Stimulated activated effector memory CD8-positive, alpha-beta T cell treated with anti-CD3 and anti-CD28 coated beads, Interleukin-12 subunit alpha, Interleukin-12 subunit beta, amount 100 ng/mL, for 72 hours (primary cell): ENCODE measurements around the gene LETMD1.
A peak's percentile ranks its signal among the peaks of the same experiment; 100 is the strongest.
"Not testable (repeated sequence)": the region's sequence is repeated elsewhere in the genome, so short reads cannot be mapped to it uniquely, and the experiment has no call there.

ENCODE experiments used
- ATAC-seq: fragments of 150-1000 bp; cut with Tn5 transposase; 2 replicates; pipeline ENCODE4 v1.10.0; 2021
- DNase-seq, 2 donors: peaks; one replicate each; pipeline ENCODE4 v3.0.0; 2021 to 2022; ENCODE audit warnings: low spot score in 2 of 2
- H3K27ac Mint-ChIP-seq: one replicate; pipeline ENCODE4 v1.8.0; 2022; ENCODE audit warnings: mild to moderate bottlenecking, mixed read lengths
- H3K36me3 Mint-ChIP-seq: one replicate; pipeline ENCODE4 v1.8.0; 2022; ENCODE audit warnings: mild to moderate bottlenecking, mixed read lengths
- H3K4me1 Mint-ChIP-seq: one replicate; pipeline ENCODE4 v1.8.0; 2022; ENCODE audit warnings: mixed read lengths
- H3K4me3 Mint-ChIP-seq: one replicate; pipeline ENCODE4 v1.8.0; 2022; ENCODE audit warnings: mild to moderate bottlenecking, mixed read lengths
- H3K9me3 Mint-ChIP-seq: one replicate; pipeline ENCODE4 v1.8.0; 2022; ENCODE audit warnings: mixed read lengths

LETMD1 gene

DNA sequence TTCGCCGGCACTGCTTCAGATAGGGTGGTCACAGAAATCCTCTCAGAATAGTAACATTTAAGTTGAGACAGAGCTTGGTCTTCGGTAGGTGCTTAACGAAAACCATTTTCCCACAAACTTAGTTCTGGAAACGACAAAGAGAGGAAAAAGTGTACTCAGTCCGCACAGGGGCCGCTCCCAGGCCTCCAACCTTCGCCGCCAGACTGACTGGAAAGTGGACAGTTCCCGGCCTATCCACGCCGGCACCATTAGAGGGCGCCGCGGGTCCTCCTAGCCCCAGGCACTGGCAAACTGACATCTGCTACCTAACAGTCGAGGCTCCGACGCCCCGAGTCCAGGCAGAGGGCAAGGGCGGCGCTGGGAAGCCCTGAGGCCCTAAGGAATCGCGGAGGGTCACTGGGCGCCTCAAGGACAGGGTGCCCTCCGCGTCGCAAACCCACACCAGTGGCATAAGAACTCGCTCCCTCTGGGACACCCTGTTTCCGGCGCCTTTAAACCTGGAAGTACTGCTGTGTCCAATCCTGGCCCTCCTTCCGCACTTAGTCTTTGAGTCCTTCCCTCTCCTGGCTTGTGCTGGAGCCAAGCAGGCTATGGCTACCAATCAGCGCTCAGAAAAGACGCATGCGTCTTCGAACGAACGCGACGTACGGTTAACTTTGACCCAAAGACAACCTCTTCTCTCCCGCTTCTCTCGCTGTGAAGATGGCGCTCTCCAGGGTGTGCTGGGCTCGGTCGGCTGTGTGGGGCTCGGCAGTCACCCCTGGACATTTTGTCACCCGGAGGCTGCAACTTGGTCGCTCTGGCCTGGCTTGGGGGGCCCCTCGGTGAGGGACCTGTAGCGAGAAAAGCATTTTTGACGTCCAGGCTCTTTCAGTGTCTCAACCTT, at the start of gene LETMD1:
TSS of gene LETMD1 (plus strand) at position 673 of the 886 bp plus-strand sequence. CDS start at position 703, 30 bp downstream.
- H3K9me3 Mint-ChIP-seq = no peaks in the 10 kb centered on the region
- peak within 1 kb of the TSS; percentile 90 for H3K4me3 Mint-ChIP-seq
- peak within 1 kb of the TSS; percentile 91 for H3K27ac Mint-ChIP-seq
- H3K4me1 Mint-ChIP-seq = peaks cover 24% of the 10 kb centered on the region
- H3K36me3 Mint-ChIP-seq = peaks cover 48% of the 10 kb centered on the region
- DNase-seq (peak; percentile 88 to 94), ATAC-seq (peak; percentile 98)

- H3K36me3 Mint-ChIP-seq = peaks cover 100% of the 10 kb centered on the region
- no peak for ATAC-seq
- no peak for DNase-seq
- no peaks in the 10 kb centered on the region for H3K9me3 Mint-ChIP-seq
- peaks cover 5% of the 10 kb centered on the region for H3K4me1 Mint-ChIP-seq
- no peak overlapping the region for H3K27ac Mint-ChIP-seq
- H3K4me3 Mint-ChIP-seq = no peak overlapping the region
Observed at GRCh38 chr12:50999093-50999492, 49.0 kb upstream of the LETMD1 start.

GRCh38 chr12:51000245-51000644, 47.9 kb upstream of the LETMD1 start:
- ATAC-seq = no peak

DNA sequence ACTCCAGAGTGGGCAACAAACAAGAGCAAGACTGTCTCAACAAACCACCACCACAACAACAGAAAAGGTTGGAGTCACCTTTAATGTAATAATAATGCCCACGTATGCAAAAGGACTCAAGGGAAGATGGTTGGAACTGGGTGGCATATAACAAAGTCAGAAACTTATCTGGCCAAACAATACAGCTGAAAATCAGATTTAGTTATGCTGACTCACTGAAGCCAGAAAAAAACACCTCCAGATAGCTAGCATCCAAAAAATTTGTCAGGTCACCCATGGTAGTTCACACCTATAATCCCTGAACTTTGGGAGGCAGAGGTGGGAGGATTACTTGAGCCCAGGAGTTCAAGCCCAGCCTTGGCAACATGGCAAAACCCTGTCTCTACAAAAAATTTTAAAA, 46.3 kb upstream of the LETMD1 start:
- Mint-ChIP-seq H3K4me3 (no peak overlapping the region), H3K27ac (no peak overlapping the region), H3K4me1 (peaks cover 5% of the 10 kb centered on the region), H3K9me3 (no peaks in the 10 kb centered on the region), H3K36me3 (peaks cover 100% of the 10 kb centered on the region)
- no peak for DNase-seq
- no peak for ATAC-seq

More at GRCh38 chr12:51000245-51000644, 47.9 kb upstream of the LETMD1 start:
- DNase-seq = no peak
- H3K36me3 Mint-ChIP-seq = peaks cover 100% of the 10 kb centered on the region
- H3K9me3 Mint-ChIP-seq = no peaks in the 10 kb centered on the region
- peaks cover 5% of the 10 kb centered on the region for H3K4me1 Mint-ChIP-seq
- no peak overlapping the region for H3K27ac Mint-ChIP-seq
- H3K4me3 Mint-ChIP-seq = no peak overlapping the region

- DNase-seq = no peak
- H3K9me3 Mint-ChIP-seq = no peaks in the 10 kb centered on the region
Observed at GRCh38 chr12:51004504-51004903, 43.6 kb upstream of the LETMD1 start.

DNA sequence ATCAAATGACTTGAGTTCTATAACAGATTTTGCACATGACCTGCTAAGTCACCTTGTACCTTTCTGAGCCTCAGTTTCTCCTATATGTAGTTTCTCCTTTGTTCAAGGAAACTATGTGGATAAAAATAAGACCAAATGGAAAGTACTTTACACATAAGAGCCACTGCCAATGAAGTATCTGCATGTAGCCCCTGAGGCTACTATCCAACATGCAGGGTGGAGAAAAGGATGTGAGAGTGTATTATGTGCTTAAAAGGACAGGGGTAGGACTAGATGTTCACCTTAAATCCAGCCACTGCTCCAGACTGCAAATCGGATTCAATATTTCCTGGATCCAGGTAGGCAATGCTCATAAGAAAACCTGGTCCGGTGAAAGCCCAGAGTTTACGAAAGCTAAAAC, 43.1 kb upstream of the LETMD1 start:
- Mint-ChIP-seq H3K9me3 (no peaks in the 10 kb centered on the region), H3K4me3 (no peak overlapping the region), H3K27ac (peak overlapping the region; percentile 75), H3K36me3 (peaks cover 98% of the 10 kb centered on the region), H3K4me1 (no peaks in the 10 kb centered on the region)
- no peak for ATAC-seq
- no peak for DNase-seq

More at GRCh38 chr12:51004504-51004903, 43.6 kb upstream of the LETMD1 start:
- Mint-ChIP-seq H3K4me1 (peaks cover under 1% of the 10 kb centered on the region), H3K27ac (peak overlapping the region; percentile 75), H3K4me3 (no peak overlapping the region), H3K36me3 (peaks cover 99% of the 10 kb centered on the region)
- ATAC-seq = no peak

DNA sequence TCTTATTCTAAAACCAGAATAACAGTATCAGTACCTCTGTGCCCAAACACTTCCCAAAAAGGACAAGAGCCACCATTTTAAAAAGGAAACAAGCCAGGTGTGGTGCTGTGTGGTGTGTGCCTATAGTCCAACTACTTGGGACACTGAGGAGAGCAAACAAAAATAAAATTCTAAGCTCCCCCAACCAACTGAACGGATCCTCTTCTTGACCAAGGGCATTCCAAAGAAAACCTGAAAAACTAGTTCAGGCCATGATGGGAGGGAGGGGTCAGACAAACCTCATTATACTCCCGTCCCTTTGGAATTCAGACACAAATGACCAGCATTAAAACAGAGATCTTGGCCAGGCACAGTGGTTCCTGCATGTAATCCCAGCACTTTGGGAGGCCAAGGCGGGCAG, 42.5 kb upstream of the LETMD1 start:
- Mint-ChIP-seq H3K4me1 (no peaks in the 10 kb centered on the region), H3K36me3 (peaks cover 98% of the 10 kb centered on the region), H3K9me3 (no peaks in the 10 kb centered on the region), H3K27ac (peak overlapping the region; percentile 58), H3K4me3 (no peak overlapping the region)
- DNase-seq = no peak
- no peak for ATAC-seq

- no peaks in the 10 kb centered on the region for H3K4me1 Mint-ChIP-seq
- ATAC-seq (no peak), DNase-seq (no peak)
- peak overlapping the region; percentile 15 for H3K27ac Mint-ChIP-seq
- no peaks in the 10 kb centered on the region for H3K9me3 Mint-ChIP-seq
- H3K4me3 Mint-ChIP-seq = no peak overlapping the region
- peaks cover 70% of the 10 kb centered on the region for H3K36me3 Mint-ChIP-seq
Observed at GRCh38 chr12:51008329-51009055, 39.6 kb upstream of the LETMD1 start.

- H3K36me3 Mint-ChIP-seq = peaks cover 65% of the 10 kb centered on the region
- no peak overlapping the region for H3K4me3 Mint-ChIP-seq
- no peak overlapping the region for H3K27ac Mint-ChIP-seq
- no peak for DNase-seq
- peak; percentile 67 for ATAC-seq
- no peaks in the 10 kb centered on the region for H3K9me3 Mint-ChIP-seq
- no peaks in the 10 kb centered on the region for H3K4me1 Mint-ChIP-seq
Observed at GRCh38 chr12:51009056-51009440, 39.1 kb upstream of the LETMD1 start.

GRCh38 chr12:51011955-51012354, 36.2 kb upstream of the LETMD1 start:
- no peak overlapping the region for H3K4me3 Mint-ChIP-seq
- no peaks in the 10 kb centered on the region for H3K9me3 Mint-ChIP-seq
- ATAC-seq (no peak), DNase-seq (no peak)
- H3K27ac Mint-ChIP-seq = no peak overlapping the region
- peaks cover under 1% of the 10 kb centered on the region for H3K4me1 Mint-ChIP-seq
- H3K36me3 Mint-ChIP-seq = peaks cover 35% of the 10 kb centered on the region

- Mint-ChIP-seq H3K27ac (no peak overlapping the region), H3K4me1 (peaks cover 6% of the 10 kb centered on the region), H3K4me3 (no peak overlapping the region), H3K9me3 (no peaks in the 10 kb centered on the region), H3K36me3 (peaks cover 28% of the 10 kb centered on the region)
- ATAC-seq (no peak), DNase-seq (no peak)
Observed at GRCh38 chr12:51012570-51013236, 35.4 kb upstream of the LETMD1 start.

DNA sequence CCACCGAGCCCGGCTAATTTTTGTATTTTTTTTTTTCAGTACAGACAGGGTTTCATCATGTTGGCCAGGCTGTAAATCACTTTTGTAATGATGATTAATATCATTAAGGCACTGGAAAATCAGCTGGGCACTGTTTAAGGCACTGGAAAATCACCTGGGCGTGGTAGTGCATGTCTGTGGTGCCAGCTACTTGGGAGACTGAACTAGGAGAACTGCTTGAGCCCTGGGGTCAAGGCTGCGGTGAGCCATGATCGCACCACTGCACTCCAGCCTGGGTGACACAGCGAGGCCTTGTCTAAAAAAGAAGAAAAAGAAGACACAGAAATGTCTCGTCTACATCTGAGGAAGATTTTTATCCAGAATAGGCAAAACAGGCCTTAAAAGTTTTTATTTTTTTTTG, 34.7 kb upstream of the LETMD1 start:
- H3K36me3 Mint-ChIP-seq = peaks cover 21% of the 10 kb centered on the region
- ATAC-seq (no peak), DNase-seq (no peak)
- H3K27ac Mint-ChIP-seq = no peak overlapping the region
- H3K4me1 Mint-ChIP-seq = peaks cover 6% of the 10 kb centered on the region
- H3K9me3 Mint-ChIP-seq = no peaks in the 10 kb centered on the region
- no peak overlapping the region for H3K4me3 Mint-ChIP-seq

- DNase-seq, H3K9me3 Mint-ChIP-seq, ATAC-seq, H3K4me3 Mint-ChIP-seq, H3K27ac Mint-ChIP-seq, H3K4me1 Mint-ChIP-seq: not testable (repeated sequence)
- H3K36me3 Mint-ChIP-seq = peaks cover 11% of the 10 kb centered on the region
Observed at GRCh38 chr12:51014467-51014866, 33.7 kb upstream of the LETMD1 start.

DNA sequence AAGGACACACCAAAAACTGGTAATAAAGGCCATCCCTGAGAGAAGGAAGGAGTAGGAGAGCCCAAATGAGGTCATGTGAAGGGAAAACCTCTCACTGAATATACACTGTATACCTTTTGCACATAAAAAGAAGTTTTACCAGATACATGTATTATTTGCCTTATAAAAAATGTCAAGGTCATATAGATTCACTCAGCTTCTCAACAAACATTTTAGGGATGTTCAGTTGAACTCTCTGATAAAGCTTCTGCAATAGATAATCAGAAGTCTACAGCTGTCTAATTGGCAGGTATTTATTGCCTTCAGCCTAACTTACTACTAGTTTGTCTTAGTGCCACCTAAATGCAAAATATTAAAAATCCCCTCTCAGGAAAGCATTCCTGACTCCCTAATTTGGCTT, 30.7 kb upstream of the LETMD1 start:
- H3K4me1 Mint-ChIP-seq = peaks cover 22% of the 10 kb centered on the region
- ATAC-seq (no peak), DNase-seq (no peak)
- H3K36me3 Mint-ChIP-seq = no peaks in the 10 kb centered on the region
- no peak overlapping the region for H3K27ac Mint-ChIP-seq
- no peaks in the 10 kb centered on the region for H3K9me3 Mint-ChIP-seq
- H3K4me3 Mint-ChIP-seq = no peak overlapping the region

GRCh38 chr12:51018956-51019355, 29.2 kb upstream of the LETMD1 start:
- H3K27ac Mint-ChIP-seq = no peak overlapping the region
- DNase-seq = no peak
- no peak for ATAC-seq
- H3K36me3 Mint-ChIP-seq = no peaks in the 10 kb centered on the region
- H3K9me3 Mint-ChIP-seq = no peaks in the 10 kb centered on the region
- H3K4me1 Mint-ChIP-seq = peaks cover 30% of the 10 kb centered on the region
- no peak overlapping the region for H3K4me3 Mint-ChIP-seq
